HG02623 (cell line): ENCODE data around the gene CCDC71L.

Source experiments
- ATAC-seq: cut with Tn5 transposase; IDR thresholded peaks from one replicate; pipeline ENCODE4 v1.9.1; 2021; ENCODE audit warnings: moderate library complexity; ENCODE audit not compliant: unreplicated experiment

Gene CCDC71L

GRCh38 chr7:106626376-106627164, 34.4 kb downstream of the CCDC71L start:
- no peak for ATAC-seq

GRCh38 chr7:106625678-106626301, 35.2 kb downstream of the CCDC71L start:
- ATAC-seq: no peak

- ATAC-seq: no peak
Measured at GRCh38 chr7:106623853-106624252, 37.1 kb downstream of the CCDC71L start.

GRCh38 chr7:106623315-106623660, 37.7 kb downstream of the CCDC71L start:
- ATAC-seq: no peak

- ATAC-seq: no peak
Measured at GRCh38 chr7:106622654-106623314, 38.2 kb downstream of the CCDC71L start.

- ATAC-seq: no peak
Measured at GRCh38 chr7:106621393-106622132, 39.4 kb downstream of the CCDC71L start.

- ATAC-seq: no peak
Measured at GRCh38 chr7:106620676-106621075, 40.3 kb downstream of the CCDC71L start.

- no peak for ATAC-seq
Measured at GRCh38 chr7:106620034-106620433, 40.9 kb downstream of the CCDC71L start.

GRCh38 chr7:106619213-106619612, 41.7 kb downstream of the CCDC71L start:
- no peak for ATAC-seq

- no peak for ATAC-seq
Measured at GRCh38 chr7:106618480-106618879, 42.5 kb downstream of the CCDC71L start.

GRCh38 chr7:106617860-106618259, 43.1 kb downstream of the CCDC71L start:
- ATAC-seq: no peak

GRCh38 chr7:106616708-106617051, 44.3 kb downstream of the CCDC71L start:
- no peak for ATAC-seq

- ATAC-seq: no peak
Measured at GRCh38 chr7:106615808-106616707, 44.9 kb downstream of the CCDC71L start.

- ATAC-seq: no peak
Measured at GRCh38 chr7:106614751-106615150, 46.2 kb downstream of the CCDC71L start.

- ATAC-seq: no peak
Measured at GRCh38 chr7:106613848-106614560, 47.0 kb downstream of the CCDC71L start.

- no peak for ATAC-seq
Measured at GRCh38 chr7:106613279-106613678, 47.7 kb downstream of the CCDC71L start.

- ATAC-seq: no peak
Measured at GRCh38 chr7:106612432-106612831, 48.5 kb downstream of the CCDC71L start.

- no peak for ATAC-seq
Measured at GRCh38 chr7:106611911-106612310, 49.0 kb downstream of the CCDC71L start.

GRCh38 chr7:106610996-106611886, 49.7 kb downstream of the CCDC71L start:
- no peak for ATAC-seq
